Measurements from ENCODE around the gene MMGT1. TPM values are rescaled to one million over a fixed set of nuclear protein-coding genes. Genes with fewer than 3 reads are reported as not detected.

MMGT1 gene
- 19.6 and 20.3 TPM in 2 replicates for total RNA-seq

DNA sequence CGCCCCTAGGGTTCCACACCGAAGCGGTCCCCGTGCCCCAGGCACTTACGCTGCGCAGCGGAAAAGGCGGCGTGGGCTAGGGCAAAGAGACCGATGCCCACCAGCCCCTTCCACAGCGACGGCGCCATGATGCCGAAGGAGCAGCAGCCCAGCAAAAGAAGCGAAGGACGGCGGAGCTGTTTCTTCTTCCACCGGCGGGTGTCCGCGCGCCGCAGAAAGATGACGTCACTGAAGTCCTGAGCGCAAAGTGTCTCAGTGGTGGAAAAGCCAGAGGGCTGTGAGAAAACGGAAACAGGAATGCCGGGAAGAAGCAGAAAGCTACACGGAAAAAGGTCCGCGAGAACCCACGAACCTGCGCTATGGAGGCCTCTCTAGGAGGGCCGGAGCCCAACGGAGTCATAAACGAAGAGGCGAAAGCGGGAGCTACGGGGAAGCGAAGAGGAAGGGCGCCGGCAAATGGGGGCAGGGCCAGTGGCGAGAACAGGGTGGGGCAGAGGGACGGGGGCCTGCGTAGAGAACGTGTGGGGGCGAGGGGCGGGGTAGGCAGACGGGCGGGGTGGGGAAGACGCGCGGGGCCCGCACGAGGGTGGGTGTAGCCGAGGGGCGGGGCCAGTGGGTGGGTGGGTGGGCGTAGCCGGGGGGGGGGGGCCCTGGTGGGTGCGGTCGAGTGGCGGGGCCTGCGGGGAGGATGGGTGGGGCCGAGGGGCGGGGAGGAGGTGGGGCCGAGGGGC lies at the start of gene MMGT1:
Gene MMGT1 (minus strand): TSS at position 441 of the 731 bp plus-strand sequence. CDS start 313 bp downstream, at position 128.
- intact Hi-C loops (cut with micrococcal nuclease) = loop anchor here (1.0 kb wide), 1 partner anchor 12 kb away; the partner anchor contains the start of gene SLC9A6

DNA sequence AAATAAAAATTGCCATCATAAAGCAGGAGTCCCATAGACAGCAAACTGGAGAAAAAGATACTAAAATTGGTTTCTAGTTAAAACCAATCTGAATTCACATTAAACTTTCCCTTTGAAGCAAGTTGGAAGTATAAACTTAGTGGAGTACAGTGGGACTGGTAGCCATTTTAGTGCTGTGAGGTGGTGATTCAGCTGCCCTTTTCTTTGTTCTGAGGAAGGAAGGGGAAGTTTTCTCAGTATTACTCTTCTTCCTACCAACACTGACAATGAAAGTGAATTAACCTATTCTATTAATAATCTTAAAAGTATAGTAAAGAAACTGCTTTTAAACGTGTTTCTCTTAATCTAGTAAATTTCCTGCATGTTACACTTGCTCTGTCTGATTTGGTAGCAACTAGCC lies 48.1 kb upstream of the MMGT1 start:
- intact Hi-C loops (cut with micrococcal nuclease) = no loop called here

DNA sequence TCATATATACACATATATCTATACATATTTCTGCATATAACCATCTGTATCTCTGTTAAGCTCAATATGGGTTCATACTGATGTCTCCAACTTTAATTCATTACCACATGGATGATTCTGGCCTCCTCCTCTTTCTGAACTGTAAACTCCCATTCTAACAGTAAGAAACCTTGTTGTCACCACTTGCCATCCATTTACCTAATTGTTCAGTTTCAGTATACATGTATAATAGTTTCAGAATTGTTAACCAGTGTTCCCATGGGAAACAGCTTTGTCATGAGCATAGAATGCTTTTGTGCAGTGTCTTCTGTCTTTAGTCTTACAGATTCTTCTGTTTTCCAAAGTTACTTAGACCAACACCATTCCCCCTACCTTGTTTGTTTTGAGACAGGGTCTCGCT lies 47.4 kb upstream of the MMGT1 start:
- intact Hi-C loops (cut with micrococcal nuclease) = no loop called here

DNA sequence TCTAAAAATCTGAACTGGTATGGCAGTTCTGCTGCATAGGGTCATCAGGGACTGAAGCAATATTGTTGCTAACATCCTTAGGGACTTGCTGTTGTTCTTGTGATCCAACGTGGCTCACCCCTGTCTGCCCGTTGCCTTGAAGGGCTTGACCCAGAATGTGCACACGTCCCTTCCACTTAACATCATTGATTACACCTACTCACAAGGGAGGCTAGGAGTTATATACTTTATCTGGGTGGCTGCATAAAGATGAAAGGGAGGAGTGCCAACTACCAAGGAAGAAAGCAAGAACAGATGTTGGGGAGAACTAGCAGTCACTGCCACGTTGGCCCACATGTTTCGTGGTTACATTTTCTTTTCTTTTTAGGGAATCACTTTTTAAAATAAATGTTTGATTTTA lies 45.4 kb upstream of the MMGT1 start:
- intact Hi-C loops (cut with micrococcal nuclease) = no loop called here

DNA sequence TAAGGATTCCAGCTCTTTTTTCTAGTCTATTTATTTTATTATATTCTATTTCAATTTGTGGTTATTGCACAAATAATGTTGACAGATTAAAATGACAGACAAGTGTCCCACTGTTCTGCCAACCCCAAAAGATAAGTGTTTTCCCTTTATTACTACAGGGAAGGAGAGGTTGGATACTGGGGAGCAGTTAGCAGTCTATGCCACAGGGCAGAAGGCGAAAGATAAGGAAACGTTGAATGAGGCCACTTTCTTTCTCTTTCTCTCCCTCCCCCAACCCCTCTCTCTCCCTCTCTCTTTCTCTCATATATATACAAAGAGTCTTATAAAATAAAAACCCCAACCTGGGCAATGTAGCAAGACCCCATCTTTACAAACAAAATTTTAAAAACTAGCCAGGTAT lies 43.1 kb upstream of the MMGT1 start:
- intact Hi-C loops (cut with micrococcal nuclease) = no loop called here

DNA sequence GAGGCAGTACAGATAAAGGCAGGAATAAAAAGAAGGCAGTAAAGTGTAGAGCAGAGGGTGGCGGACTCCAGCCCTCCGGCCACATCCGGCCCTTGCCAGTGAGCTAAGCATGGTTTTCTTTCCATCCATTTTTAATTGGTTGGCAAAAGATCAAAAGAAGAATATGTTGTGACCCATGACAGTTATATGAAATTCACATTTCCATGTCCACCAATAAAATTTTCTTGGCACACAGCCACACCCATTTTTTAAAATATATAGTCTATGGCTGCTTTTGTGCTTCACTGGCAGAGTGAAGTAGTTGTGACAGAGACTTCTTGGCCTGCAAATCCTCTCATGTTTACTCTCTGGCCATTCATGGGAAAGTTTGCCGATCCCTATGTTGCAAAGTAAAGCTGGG lies 41.2 kb upstream of the MMGT1 start:
- intact Hi-C loops (cut with micrococcal nuclease) = no loop called here

DNA sequence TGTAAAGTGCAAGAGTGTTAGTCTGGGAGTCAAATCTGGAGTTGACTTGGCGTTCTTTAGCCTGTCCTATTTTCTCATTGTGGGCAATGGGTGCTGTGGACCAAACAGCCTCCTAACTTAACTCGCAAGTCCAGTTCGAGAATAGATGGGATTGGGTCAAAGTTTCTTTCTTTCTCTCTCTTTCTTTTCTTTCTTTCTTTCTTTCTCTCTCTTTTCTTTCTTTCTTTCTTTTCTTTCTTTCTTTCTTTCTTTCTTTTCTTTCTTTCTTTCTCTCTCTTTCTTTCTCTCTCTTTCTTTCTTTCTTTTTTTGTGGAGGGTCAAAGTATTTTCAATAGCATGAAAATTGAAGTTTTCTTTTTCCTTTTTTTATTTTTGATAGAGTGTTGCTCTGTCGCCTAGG lies 14.5 kb upstream of the MMGT1 start:
- intact Hi-C loops (cut with micrococcal nuclease) = loop anchor here (5.0 kb wide), 2 partner anchors 159 to 509 kb away; partner anchors contain the start of genes FHL1 and HTATSF1

DNA sequence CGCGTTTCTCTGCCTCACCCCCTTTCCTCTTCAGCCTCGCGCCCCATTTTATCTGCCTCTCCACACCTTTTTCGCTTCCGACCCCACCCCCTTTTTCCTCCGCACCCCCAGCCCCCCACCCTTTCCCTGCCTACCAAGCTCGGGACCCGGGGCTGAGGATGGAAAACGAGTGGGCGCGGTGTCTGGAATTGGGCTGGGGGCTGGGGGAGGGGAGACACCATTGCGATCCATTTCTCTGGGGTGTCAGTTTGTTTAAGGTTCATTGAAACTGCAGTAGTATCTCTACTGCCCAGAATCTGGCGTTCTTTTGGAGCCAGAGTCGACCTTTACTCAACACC lies 12.2 kb upstream of the MMGT1 start:
- intact Hi-C loops (cut with micrococcal nuclease) = loop anchor here (1.0 to 5.0 kb wide), 4 partner anchors 12 to 511 kb away; partner anchors contain the start of genes FHL1, HTATSF1 and MAP7D3

DNA sequence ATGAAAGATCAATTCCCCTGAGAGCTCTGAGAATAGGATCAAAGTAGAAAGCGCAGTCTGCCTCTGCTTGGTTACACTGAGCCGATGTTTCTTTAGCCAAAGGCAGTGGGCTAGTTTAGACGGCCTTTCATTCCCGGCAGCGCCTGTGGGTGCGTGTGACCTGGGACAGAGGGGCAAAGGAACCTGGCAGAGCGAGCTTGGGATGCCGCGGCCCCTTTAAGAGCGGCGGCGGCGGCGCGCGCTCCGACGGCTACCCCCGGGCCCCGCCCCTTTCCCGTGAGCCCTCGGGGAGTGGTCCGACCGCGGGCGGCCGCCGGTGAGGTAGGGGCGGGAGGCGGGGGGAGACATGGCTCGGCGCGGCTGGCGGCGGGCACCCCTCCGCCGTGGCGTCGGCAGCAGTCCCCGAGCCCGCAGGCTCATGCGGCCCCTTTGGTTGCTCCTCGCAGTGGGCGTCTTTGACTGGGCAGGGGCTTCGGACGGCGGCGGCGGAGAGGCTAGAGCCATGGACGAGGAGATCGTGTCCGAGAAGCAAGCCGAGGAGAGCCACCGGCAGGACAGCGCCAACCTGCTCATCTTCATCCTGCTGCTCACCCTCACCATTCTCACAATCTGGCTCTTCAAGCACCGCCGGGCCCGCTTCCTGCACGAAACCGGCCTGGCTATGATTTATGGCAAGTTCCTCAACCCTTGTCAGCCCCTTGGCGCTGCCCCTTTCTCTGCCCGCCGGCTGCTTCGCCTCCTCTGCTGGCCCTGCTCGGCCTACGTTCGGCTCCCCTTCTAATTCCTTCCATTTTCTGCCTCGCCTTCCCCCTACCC lies 11.6 kb upstream of the MMGT1 start, which contains the start of gene SLC9A6:
Gene SLC9A6 (plus strand): TSS at position 279 of the 816 bp plus-strand sequence. CDS start 224 bp downstream, at position 503.
- intact Hi-C loops (cut with micrococcal nuclease) = loop anchor here (1.0 to 5.0 kb wide), 4 partner anchors 11 to 512 kb away; partner anchors contain the start of genes FHL1, HTATSF1 and MAP7D3

DNA sequence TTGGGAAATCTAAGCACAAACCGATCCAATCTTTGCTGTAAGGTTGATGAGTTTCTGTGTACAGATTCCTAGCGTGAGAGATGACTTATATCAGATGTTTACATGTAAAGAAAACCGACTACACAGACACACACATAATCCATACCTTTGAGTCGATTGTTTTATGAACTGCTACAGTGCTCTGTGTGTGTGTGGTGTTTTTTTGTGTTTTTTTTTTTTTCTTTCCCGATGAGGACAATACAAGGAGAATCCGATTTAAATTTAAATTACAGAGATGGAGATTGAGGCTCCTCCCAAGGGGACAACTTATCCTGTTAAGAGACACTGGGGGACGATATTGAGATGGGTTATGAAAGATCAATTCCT lies 11.0 kb upstream of the MMGT1 start:
- intact Hi-C loops (cut with micrococcal nuclease) = loop anchor here (1.0 to 5.0 kb wide), 4 partner anchors 10 to 513 kb away; partner anchors contain the start of genes FHL1, HTATSF1 and MAP7D3

DNA sequence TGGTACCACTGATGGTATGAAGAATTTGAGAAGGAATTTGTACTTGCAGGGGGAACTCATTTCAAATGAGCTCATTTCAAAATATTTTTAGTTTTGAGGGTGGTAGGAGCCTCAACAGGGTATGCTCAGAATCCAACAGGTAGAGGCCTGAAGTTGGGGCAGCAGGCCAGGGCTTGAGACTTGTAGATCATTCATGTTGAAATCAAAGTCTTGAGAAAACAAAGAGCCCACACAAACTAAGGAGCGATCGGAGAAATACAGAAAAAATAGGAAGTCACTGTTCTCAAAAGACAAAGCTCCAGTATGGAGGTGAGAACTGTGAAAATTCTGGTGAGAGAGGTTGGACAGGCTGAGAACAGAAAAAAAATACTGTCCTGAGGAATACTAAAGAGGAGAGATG lies 10.5 kb upstream of the MMGT1 start:
- intact Hi-C loops (cut with micrococcal nuclease) = loop anchor here (2.0 kb wide), 1 partner anchor 267 kb away; the partner anchor contains the start of gene MAP7D3

DNA sequence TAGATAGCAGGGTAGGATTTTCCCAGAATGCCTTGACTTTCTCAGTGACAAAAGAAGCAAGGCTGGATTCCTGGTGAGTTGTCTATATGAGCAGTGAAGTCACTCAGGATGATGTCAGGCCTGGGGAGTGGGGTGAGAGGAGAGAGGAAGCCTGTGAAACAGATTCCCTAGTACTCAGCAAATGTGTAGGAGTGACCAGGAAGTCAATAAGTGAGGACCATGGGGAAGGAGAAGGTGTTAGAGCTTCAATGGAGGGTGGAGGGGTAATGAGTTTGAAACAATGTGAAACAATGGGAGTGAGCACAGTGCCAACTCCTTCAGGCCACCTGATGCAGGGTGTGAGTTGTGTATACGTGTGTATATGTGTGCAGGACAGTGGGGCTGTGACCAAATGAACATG lies 9.1 kb upstream of the MMGT1 start:
- intact Hi-C loops (cut with micrococcal nuclease) = no loop called here

DNA sequence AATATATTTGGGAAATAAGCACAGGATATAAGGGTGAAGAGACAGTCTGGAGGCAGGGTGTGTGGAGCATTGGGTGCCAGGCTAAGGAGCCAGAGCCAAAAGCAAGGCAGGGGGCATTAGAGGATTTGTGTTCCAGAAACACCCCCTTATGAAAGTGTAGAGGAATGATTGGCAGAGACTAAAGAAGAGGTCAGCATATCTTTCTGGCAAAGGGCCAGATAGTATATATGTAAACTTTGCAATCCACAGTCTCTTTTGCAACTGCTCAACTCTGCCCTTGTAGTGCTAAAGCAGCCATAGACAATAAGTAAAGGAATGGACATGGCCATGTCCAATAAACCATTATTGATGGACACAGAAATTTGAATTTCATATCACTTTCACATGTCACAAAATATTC lies 7.9 kb upstream of the MMGT1 start:
- intact Hi-C loops (cut with micrococcal nuclease) = no loop called here

DNA sequence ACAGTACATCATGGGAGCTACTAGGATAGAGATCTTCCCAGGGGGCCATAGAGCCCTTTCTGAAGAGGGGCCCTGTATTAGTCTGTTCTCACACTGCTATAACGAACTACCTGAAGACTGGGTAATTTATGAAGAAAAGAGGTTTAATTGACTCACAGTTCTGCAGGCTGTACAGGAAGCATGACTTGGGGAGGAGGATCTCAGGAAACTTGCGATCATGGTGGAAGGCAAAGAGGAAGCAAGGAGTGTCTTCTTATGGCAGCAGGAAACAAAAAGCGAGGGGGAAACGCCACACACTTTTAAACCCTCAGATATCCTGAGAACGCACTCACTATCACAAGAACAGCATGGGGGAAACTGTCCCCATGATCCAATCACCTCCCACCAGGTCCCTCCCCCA lies 7.2 kb upstream of the MMGT1 start:
- intact Hi-C loops (cut with micrococcal nuclease) = no loop called here

DNA sequence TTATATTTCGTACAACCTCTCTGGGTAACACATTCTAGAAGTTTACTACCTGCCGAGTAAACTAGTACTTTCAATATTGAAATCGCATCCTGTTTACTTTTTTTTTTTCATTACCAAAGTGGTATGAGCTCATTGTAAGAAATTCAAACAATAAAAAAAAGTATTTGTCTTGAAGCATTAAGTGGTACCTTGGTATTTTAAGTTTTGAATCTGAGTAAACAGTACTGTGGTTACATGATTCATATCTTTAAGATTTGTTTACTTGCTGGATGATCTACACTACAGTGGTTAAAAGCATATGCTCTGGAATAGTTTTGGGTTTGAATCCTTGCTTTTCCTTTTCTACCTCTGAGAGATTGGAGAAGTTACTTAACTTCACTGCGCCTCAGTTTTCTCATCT lies 3.8 kb upstream of the MMGT1 start:
- intact Hi-C loops (cut with micrococcal nuclease) = no loop called here

DNA sequence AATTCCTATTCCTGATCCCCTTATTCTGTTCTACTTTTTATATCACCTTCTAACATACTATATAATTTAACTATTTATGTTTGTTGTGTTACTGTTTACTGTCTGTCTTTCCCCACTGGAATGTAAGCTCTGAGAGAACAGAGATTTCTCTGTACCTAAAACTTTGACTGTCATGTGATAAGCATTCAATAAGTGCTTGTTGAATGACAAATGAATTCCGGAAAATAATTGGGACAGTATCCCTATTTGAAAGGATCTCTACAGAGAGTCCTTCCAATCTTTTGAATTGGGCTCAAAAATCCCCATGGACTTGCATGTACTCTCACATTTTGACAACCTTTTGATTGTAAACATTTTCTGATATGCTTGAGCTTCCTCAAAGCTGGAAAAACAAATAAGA lies 1.6 kb upstream of the MMGT1 start:
- intact Hi-C loops (cut with micrococcal nuclease) = no loop called here

DNA sequence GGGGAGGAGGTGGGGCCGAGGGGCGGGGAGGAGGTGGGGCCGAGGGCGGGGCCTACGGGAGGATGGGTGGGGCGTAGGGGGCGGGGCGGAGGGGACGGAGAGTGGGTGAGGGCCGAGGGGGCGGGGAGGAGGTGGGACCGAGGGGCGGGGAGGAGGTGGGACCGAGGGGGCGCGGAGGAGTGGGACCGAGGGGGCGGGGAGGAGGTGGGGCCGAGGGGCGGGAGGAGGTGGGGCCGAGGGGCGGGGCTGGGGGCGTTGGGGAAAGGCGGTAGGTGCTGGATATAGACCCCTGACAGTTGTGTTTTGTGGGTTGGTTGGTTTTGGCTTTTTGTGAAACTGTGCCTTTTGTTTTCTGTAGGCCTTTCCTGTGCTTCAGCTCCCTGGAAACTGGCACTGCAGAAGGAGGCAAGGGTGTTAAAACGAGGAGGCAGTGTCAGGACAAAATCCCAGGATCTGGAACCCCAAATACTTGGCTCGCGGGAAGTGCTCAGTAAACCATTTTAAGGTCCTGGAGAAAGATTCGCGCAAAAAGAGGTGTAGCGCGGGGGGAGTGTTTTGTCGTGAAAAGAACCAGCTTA lies 580 bp upstream of the MMGT1 start:
- intact Hi-C loops (cut with micrococcal nuclease) = loop anchor here (1.0 kb wide), 1 partner anchor 11 kb away; the partner anchor contains the start of gene SLC9A6

DNA sequence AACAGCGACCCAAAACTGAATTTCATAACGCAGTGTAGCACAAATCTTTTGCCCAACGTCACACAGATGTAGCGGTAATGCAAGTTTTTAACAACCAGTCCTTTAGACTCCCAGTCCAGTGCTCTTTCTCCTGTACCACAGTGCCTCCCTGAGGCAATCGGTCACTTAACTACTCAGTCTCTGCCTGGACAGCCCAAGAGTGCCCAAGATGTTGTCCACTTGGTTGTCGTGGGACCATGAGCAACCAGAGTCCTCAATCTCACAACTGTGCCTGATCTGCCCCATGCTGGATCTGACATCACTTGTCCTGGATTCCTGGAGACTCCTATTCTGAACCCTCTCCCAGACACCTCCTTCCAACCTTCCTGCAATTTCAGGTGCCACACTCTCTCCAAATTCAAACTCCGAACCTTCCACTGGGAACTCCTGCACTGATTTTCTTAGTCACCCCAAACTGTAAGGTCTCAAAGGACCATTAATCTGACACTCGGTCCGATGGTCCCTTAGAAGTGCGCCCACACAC lies 702 bp downstream of the MMGT1 start:
- intact Hi-C loops (cut with micrococcal nuclease) = no loop called here

DNA sequence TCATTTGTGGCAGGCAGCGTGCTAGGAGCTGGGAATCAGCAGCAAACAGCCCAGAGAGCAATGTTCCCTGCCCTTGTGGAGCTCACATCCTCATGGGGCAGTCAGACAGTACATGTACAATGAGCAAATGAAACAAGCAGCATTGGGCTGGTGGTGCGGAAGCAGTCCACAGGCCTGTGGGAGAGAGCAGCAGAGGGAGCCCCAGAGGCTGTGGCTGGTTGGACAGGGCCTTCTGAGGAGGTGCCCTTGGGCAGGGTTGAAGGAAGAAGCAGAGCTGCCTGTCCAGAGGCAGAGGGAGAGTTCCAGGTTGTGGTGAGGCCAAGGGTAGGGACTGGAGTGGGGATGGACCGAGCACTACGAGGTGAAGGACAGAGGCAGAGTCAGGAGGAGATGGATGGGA lies 22.5 kb downstream of the MMGT1 start:
- intact Hi-C loops (cut with micrococcal nuclease) = no loop called here

DNA sequence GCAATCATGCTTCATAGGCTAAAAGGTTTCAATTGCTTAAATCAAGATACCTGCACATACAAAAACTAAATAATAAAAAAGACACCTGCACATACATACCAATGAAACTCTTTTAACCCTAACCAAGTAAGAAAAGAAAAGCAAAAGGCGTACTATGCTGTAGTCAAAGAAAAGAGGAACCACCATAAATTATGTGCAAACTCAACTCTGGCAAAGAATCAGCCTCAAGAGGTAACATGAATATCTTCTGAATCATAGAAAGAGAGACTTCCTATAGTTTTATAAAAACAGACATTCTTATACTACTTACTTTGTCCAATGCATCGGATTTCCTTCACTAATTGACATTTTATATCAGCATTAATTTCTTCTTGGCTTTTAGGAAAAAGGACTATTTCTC lies 29.3 kb downstream of the MMGT1 start:
- intact Hi-C loops (cut with micrococcal nuclease) = no loop called here

DNA sequence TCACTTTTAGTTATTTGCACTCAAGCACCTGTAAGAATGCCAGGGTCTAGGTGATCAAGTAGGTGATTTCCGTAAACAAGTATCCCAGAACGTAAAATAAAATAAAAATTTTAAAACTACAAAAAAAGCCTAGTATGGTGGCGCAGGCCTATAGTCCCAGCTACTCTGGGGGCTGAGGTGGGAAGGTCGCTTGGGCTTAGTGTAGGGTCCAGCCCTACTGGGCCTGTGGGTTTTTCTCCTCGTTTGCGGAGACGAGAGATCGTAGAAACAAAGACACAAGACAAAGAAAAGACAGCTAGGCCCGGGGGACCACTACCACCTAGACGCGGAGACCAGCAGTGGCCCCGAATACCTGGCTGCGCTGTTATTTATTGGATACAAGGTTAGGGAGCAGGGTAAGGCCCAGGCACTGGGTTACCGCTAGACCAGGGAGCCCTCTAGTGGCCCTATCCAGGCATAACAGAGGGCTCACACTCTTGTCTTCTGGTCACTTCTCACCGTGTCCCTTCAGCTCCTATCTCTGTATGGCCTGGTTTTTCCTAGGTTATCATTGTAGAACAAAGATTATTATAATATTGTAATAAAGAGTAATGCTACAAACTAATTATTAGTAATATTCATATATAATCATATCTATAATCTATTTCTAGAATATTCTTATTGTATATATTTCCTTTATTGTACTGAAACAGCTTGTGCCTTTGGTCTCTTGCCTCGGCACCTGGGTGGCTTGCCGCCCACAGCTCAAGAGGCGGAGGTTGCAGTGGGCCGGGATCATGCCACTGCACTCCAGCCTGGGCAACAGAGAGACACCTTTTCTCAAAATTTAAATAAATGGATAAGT lies 41.9 kb downstream of the MMGT1 start:
- intact Hi-C loops (cut with micrococcal nuclease) = no loop called here
